ENCODE measurements around the gene SPDEF. TPM values are rescaled to one million over a fixed set of nuclear protein-coding genes. Genes with fewer than 3 reads are reported as not detected.

The SPDEF gene
- total and polyA plus RNA-seq, 11 donors: 0.12 to 0.46 (median 0.23) TPM; not detected in 2

DNA sequence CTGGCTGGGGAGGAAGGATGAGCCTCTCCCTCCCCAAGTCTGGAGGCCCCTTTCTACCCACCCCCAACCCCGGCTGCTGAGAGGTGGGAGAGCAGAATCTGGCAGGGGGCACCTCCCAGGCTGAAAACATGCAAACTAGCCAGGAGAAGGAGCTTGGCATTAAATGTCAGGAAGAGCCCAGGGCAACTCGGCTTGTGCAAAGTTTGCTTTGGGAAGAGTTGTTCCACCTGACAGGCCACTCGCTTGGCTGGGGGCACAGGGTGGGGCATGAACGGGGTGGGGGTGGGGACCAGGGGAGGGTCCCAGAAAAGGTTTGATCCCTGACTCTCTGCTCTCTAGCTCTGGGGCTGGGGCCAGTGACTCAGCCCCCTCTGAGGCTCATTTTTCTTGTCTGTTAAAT, 3.0 kb downstream of the SPDEF start:
- H3K4me1 ChIP-seq: no peaks in the 10 kb centered on the region
- 79 to 88% (median 84%) methylated on average over 4 of the region's 4 CpGs for WGBS, 4 donors
- no peak overlapping the region for H3K27ac ChIP-seq
- DNase-seq (no peak), ATAC-seq (no peak)
- peaks cover 0 to 4% (median 0%) of the 10 kb centered on the region in 12 donors for H3K9me3 ChIP-seq
- intact Hi-C loops (cut with DNase I): no loop called here
- H3K27me3 ChIP-seq: no peaks in the 10 kb centered on the region
- H3K36me3 ChIP-seq: no peaks in the 10 kb centered on the region
- no peak overlapping the region for H3K4me3 ChIP-seq
- TF ChIP-seq POLR2A (IDR thresholded peaks at IDR 0.05): no peak

DNA sequence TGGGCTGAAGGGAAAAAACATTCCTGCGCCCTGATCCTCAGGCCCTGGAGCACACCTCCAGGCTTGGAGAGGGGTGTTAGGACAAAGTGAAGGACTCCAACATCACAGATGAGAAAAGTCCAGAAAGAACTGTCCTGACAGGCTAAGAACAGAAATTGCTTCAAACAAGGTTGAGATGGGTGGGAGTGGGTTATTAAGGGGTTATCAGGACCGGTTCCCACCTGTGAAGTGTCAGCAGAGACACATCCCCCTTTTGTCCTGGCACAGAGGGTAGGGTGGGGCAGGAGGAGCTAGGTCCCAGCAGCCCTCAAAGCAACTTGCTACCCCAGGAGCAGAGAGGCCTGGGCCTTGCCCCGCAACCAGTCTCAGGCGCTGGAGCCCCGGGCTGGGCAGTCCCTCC, 3.5 kb downstream of the SPDEF start:
- ATAC-seq: no peak
- WGBS, 4 donors: 82 to 95% (median 91%) methylated on average over 5 of the region's 5 CpGs

DNA sequence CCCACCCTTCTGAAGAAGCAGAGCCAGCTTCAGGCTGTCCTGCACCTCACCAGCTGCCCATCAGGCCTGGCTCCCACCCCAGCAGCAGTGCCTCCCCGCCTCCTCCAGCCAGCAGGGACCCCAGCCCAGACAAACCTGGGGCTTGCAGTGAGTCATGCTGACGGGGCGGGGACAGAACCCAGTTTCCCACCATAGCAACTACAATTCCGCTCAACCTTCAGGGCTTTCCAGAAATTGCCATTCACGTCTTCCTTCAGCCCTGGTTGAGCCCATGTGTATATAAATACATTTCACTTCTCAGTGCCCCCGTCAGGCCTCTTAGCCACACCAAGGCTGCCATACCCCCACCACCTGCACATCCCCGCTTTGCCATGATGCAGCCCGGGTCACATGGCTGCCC, 4.4 kb downstream of the SPDEF start:
- TF ChIP-seq, protein P1, sequence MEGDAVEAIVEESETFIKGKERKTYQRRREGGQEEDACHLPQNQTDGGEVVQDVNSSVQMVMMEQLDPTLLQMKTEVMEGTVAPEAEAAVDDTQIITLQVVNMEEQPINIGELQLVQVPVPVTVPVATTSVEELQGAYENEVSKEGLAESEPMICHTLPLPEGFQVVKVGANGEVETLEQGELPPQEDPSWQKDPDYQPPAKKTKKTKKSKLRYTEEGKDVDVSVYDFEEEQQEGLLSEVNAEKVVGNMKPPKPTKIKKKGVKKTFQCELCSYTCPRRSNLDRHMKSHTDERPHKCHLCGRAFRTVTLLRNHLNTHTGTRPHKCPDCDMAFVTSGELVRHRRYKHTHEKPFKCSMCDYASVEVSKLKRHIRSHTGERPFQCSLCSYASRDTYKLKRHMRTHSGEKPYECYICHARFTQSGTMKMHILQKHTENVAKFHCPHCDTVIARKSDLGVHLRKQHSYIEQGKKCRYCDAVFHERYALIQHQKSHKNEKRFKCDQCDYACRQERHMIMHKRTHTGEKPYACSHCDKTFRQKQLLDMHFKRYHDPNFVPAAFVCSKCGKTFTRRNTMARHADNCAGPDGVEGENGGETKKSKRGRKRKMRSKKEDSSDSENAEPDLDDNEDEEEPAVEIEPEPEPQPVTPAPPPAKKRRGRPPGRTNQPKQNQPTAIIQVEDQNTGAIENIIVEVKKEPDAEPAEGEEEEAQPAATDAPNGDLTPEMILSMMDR (IDR thresholded peaks at IDR 0.05): no peak
- no peak for TF ChIP-seq POLR2A (IDR thresholded peaks at IDR 0.05)
- ATAC-seq (no peak), DNase-seq (no peak)
- H3K27ac ChIP-seq: no peak overlapping the region
- no peak overlapping the region for H3K4me3 ChIP-seq
- 90 to 96% (median 93%) methylated on average over 8 of the region's 8 CpGs for WGBS, 4 donors
- H3K27me3 ChIP-seq: no peaks in the 10 kb centered on the region
- H3K4me1 ChIP-seq: peaks cover 0 to 7% (median 0%) of the 10 kb centered on the region in 12 donors
- no peaks in the 10 kb centered on the region for H3K36me3 ChIP-seq
- intact Hi-C loops (cut with DNase I): no loop called here
- no peaks in the 10 kb centered on the region for H3K9me3 ChIP-seq

More for the DNA sequence above, 3.5 kb downstream of the SPDEF start:
- no peaks in the 10 kb centered on the region for H3K36me3 ChIP-seq
- no peaks in the 10 kb centered on the region for H3K4me1 ChIP-seq
- H3K27me3 ChIP-seq: no peaks in the 10 kb centered on the region
- H3K27ac ChIP-seq: no peak overlapping the region
- no peak overlapping the region for H3K4me3 ChIP-seq
- TF ChIP-seq POLR2A (IDR thresholded peaks at IDR 0.05): no peak
- TF ChIP-seq, protein P1 (IDR thresholded peaks at IDR 0.05): no peak
- H3K9me3 ChIP-seq: no peaks in the 10 kb centered on the region
- intact Hi-C loops (cut with DNase I): no loop called here
- DNase-seq: no peak

DNA sequence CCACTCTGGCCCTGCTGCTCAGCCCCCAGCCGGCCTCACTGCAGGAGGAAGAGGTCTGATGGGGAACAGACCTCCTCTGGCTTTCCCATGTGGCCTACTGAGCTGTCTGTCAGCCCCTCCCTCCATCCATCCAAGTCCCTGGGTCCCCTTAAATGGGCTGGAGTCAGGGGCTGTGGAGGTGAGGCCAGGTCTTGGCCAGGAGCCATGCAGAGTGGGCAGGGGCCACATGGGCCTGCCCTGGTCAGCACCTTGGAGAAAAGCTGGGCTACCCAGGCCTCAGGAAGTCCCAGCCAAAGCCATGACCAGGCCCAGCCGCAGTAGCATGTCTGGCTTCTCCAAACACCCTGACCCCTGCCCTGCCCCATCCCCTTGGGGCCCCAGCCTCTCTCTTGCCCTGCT, 6.3 kb downstream of the SPDEF start:
- ATAC-seq: no peak
- intact Hi-C loops (cut with DNase I): no loop called here
- Histone ChIP-seq H3K4me3 (no peak overlapping the region), H3K9me3 (no peaks in the 10 kb centered on the region), H3K27ac (no peak overlapping the region), H3K36me3 (no peaks in the 10 kb centered on the region), H3K27me3 (no peaks in the 10 kb centered on the region), H3K4me1 (peaks cover 0 to 17% (median 2%) of the 10 kb centered on the region in 12 donors)
- 69 to 90% (median 81%) methylated on average over 1 to 2 of the region's 2 CpGs for WGBS, 4 donors
- no peak for TF ChIP-seq POLR2A (IDR thresholded peaks at IDR 0.05)
- TF ChIP-seq, protein P1 (IDR thresholded peaks at IDR 0.05): no peak
- DNase-seq: no peak

Data from heart left ventricle (tissue), 16 donors.